Erythroblast (primary cell): Measurements from ENCODE around the gene IFI44L.

Source experiments
- GATA1 ChIP-seq: IDR thresholded peaks from 2 replicates; pipeline ENCODE4 v1.6.1; 2011; ENCODE audit warnings: low read depth, mild to moderate bottlenecking, control low read depth, low read length, moderate library complexity
- POLR2A ChIP-seq: IDR thresholded peaks from 2 replicates; pipeline ENCODE4 v1.6.1; 2011; ENCODE audit warnings: mild to moderate bottlenecking, low read length

GRCh38 chr1:78640462-78640861 is 20.2 kb downstream of the IFI44L start:
- TF ChIP-seq POLR2A (no peak), GATA1 (no peak)
